Sigmoid colon (tissue), 7 donors: Measurements from ENCODE around the gene FZD10. TPM values are rescaled to one million over a fixed set of nuclear protein-coding genes. Genes with fewer than 3 reads are reported as not detected.

ENCODE experiments used
- DNase-seq: peaks from one replicate; pipeline ENCODE4 v3.0.0-alpha.2; 2019
- H3K27ac ChIP-seq, 4 donors: fragments of 200-600 bp; sonication (generic); one replicate each; pipeline ENCODE4 v1.5.1; 2016 to 2019; ENCODE audit warnings: mild to moderate bottlenecking in 1 of 4
- H3K27me3 ChIP-seq, 3 donors: fragments of 200-600 bp; sonication (generic); one replicate each; pipeline ENCODE4 v1.5.1; 2019; ENCODE audit warnings: mild to moderate bottlenecking in 1 of 3
- H3K36me3 ChIP-seq, 4 donors: fragments of 200-600 bp; sonication (generic); one replicate each; pipeline ENCODE4 v1.5.1; 2016 to 2019
- H3K4me1 ChIP-seq, 4 donors: fragments of 200-600 bp; sonication (generic); one replicate each; pipeline ENCODE4 v1.5.1; 2017 to 2019
- H3K4me3 ChIP-seq, 4 donors: fragments of 200-600 bp; sonication (generic); one replicate each; pipeline ENCODE4 v1.5.1; 2017 to 2019; ENCODE audit warnings: mild to moderate bottlenecking in 2 of 4, moderate library complexity in 1 of 4
- H3K9me3 ChIP-seq, 4 donors: fragments of 200-600 bp in 3 of 4; sonication (generic) in 3 of 4; one replicate each; pipeline versions ENCODE4 v1.5.1 to v1.6.1; 2013 to 2019
- EP300 ChIP-seq, 4 donors: sonication (generic); formaldehyde crosslinking; IDR thresholded peaks; one replicate each; pipeline ENCODE4 v1.6.1; 2017; ENCODE audit warnings: antibody characterized with exemption in 4 of 4
- POLR2A ChIP-seq, 2 donors: fragments of 450-650 bp; IDR thresholded peaks; one replicate each; pipeline ENCODE4 v1.6.1; 2016; ENCODE audit warnings: antibody characterized with exemption in 2 of 2, mild to moderate bottlenecking in 2 of 2, moderate library complexity in 2 of 2
- POLR2AphosphoS5 ChIP-seq, 4 donors: sonication (generic); formaldehyde crosslinking; IDR thresholded peaks; one replicate each; pipeline ENCODE4 v1.6.1; 2017; ENCODE audit warnings: antibody characterized with exemption in 4 of 4
- WGBS, 2 donors: extraction: QIAGEN DNeasy Blood & Tissue Kit; methylation state at CpG; one replicate each; pipeline ENCODE4 v1.1.7; 2013; 5-methylcytosine and 5-hydroxymethylcytosine counted together
- intact Hi-C: fragments of 100-400 bp; cut with DNase I; formaldehyde crosslinking; loops from one replicate; pipeline ENCODE4 v1.15.1; 2023
- polyA plus RNA-seq, 3 donors: library from polyadenylated mRNA; stranded (reverse); fragments of 200-250 nt; gene quantifications; one replicate each; pipeline ENCODE4 v1.2.3, GENCODE V29; 2013
- total RNA-seq, 4 donors: library from RNA; depleted of rRNA; stranded (reverse); fragments of >200 nt; gene quantifications; one replicate each; pipeline ENCODE4 v1.1.0, GENCODE V29; 2016
- TF ChIP-seq, protein P1 (sequence below), 4 experiments: fragments of 450-650 bp in 3 of 4; fragments of 200-600 bp in 1 of 4; IDR thresholded peaks; one replicate each; pipeline ENCODE4 v1.5.1; 2016 to 2019; ENCODE audit warnings: antibody characterized with exemption in 4 of 4, mild to moderate bottlenecking in 3 of 4, moderate library complexity in 2 of 4
- donor health status: healthy with polysubstance abuse.
- donor health status: Bipolar disorder and iron deficiency.
- donor health status: healthy.

Gene FZD10
- total and polyA plus RNA-seq, 7 donors: 0.13 to 1.7 (median 0.66) TPM; not detected in 1

- TF ChIP-seq POLR2AphosphoS5 (IDR thresholded peaks at IDR 0.05) (no peak), EP300 (IDR thresholded peaks at IDR 0.05) (no peak), POLR2A (IDR thresholded peaks at IDR 0.05) (no peak)
- TF ChIP-seq, protein P1, sequence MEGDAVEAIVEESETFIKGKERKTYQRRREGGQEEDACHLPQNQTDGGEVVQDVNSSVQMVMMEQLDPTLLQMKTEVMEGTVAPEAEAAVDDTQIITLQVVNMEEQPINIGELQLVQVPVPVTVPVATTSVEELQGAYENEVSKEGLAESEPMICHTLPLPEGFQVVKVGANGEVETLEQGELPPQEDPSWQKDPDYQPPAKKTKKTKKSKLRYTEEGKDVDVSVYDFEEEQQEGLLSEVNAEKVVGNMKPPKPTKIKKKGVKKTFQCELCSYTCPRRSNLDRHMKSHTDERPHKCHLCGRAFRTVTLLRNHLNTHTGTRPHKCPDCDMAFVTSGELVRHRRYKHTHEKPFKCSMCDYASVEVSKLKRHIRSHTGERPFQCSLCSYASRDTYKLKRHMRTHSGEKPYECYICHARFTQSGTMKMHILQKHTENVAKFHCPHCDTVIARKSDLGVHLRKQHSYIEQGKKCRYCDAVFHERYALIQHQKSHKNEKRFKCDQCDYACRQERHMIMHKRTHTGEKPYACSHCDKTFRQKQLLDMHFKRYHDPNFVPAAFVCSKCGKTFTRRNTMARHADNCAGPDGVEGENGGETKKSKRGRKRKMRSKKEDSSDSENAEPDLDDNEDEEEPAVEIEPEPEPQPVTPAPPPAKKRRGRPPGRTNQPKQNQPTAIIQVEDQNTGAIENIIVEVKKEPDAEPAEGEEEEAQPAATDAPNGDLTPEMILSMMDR (IDR thresholded peaks at IDR 0.05): no peak
- H3K27me3 ChIP-seq: peaks cover 0 to 41% (median 3%) of the 10 kb centered on the region in 3 donors
- H3K9me3 ChIP-seq: no peaks in the 10 kb centered on the region
- H3K27ac ChIP-seq: no peak overlapping the region
- 73 to 77% methylated on average over 11 of the region's 11 CpGs for WGBS, 2 donors
- intact Hi-C loops: no loop called here
- H3K4me1 ChIP-seq: no peaks in the 10 kb centered on the region
- no peak overlapping the region for H3K4me3 ChIP-seq
- DNase-seq: no peak
- no peaks in the 10 kb centered on the region for H3K36me3 ChIP-seq
Measured at GRCh38 chr12:130141105-130141504, 21.2 kb upstream of the FZD10 start.

DNA sequence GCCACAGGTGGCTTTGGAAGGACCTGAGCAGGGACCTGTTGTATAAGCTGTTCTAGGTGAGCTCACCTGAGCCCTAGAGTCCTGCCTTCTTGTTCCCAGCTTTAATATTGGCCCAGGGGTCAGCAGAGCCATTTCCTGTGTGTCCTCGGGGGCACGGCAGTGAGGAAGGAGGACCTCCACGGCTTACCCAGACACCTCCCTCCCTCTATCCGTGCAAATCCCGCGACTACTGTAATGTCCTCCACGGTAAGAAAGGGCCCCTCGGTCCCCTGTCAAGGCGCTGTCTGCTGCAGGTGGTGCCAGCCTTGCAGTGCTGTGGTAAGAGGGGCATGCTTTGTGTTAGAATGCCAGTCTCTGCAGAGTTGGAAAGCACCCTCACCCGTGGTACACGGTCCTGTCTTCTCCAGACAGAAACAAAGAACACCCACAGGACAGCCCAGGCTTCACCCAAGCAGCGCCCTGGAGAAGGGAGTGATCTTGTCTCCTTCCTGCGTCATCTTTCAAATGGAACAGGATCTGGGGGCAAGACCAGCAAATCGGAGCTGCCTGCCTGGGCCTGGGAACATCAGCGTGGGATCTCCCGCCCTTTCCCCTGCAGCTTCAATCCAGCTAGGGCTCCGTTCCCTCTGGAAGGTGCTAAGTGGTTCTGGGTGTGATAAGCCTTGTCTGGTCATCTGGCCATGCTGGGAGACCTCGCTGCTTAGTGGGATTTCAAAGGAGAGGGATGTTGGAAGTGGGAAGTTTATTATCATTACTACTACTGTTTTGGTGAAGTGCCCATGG is 20.2 kb upstream of the FZD10 start:
- intact Hi-C loops: no loop called here
- 70 to 77% methylated on average over 18 of the region's 18 CpGs for WGBS, 2 donors
- Histone ChIP-seq H3K9me3 (no peaks in the 10 kb centered on the region), H3K27me3 (peaks cover 0 to 41% (median 3%) of the 10 kb centered on the region in 3 donors), H3K27ac (no peak overlapping the region), H3K36me3 (no peaks in the 10 kb centered on the region), H3K4me1 (no peaks in the 10 kb centered on the region), H3K4me3 (no peak overlapping the region)
- DNase-seq: no peak
- TF ChIP-seq, protein P1 (IDR thresholded peaks at IDR 0.05): no peak

- intact Hi-C loops: no loop called here
- 82% methylated on average over 14 of the region's 14 CpGs for WGBS, 2 donors
- no peak for DNase-seq
Measured at GRCh38 chr12:130142736-130143135, 19.5 kb upstream of the FZD10 start.

DNA sequence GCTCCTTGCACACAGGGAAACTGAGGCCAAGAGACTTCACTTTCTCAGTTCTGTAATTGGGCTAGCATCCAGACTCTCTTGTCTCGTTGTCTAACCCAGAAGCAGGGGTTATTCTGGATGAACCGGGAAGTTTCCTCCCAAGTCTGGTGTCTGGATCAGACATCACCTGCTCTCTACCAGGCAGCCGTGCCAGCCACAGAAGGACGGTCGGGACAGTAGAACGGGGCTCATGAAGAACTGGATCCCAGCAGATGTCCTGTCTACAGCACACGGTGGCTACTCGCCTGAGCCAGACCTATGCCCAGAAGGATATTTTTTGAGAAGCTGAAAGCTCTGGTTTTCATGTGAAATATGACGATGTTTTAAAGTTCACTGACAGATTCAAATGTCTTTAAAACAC is 19.1 kb upstream of the FZD10 start:
- WGBS, 2 donors: 82% methylated on average over 9 of the region's 9 CpGs
- intact Hi-C loops: no loop called here
- no peak overlapping the region for H3K4me3 ChIP-seq
- no peak for TF ChIP-seq EP300 (IDR thresholded peaks at IDR 0.05)
- TF ChIP-seq, protein P1 (IDR thresholded peaks at IDR 0.05): no peak
- no peak for TF ChIP-seq POLR2AphosphoS5 (IDR thresholded peaks at IDR 0.05)
- no peak for TF ChIP-seq POLR2A (IDR thresholded peaks at IDR 0.05)
- H3K27ac ChIP-seq: no peak overlapping the region
- no peaks in the 10 kb centered on the region for H3K36me3 ChIP-seq
- no peaks in the 10 kb centered on the region for H3K9me3 ChIP-seq
- DNase-seq: no peak
- H3K27me3 ChIP-seq: peaks cover 0 to 31% (median 3%) of the 10 kb centered on the region in 3 donors
- no peaks in the 10 kb centered on the region for H3K4me1 ChIP-seq

More at GRCh38 chr12:130142736-130143135, 19.5 kb upstream of the FZD10 start:
- TF ChIP-seq POLR2A (IDR thresholded peaks at IDR 0.05) (no peak), EP300 (IDR thresholded peaks at IDR 0.05) (no peak), POLR2AphosphoS5 (IDR thresholded peaks at IDR 0.05) (no peak)
- TF ChIP-seq, protein P1 (IDR thresholded peaks at IDR 0.05): no peak
- H3K27me3 ChIP-seq: peaks cover 0 to 35% (median 3%) of the 10 kb centered on the region in 3 donors
- H3K27ac ChIP-seq: no peak overlapping the region
- no peaks in the 10 kb centered on the region for H3K36me3 ChIP-seq
- no peaks in the 10 kb centered on the region for H3K9me3 ChIP-seq
- H3K4me3 ChIP-seq: no peak overlapping the region
- no peaks in the 10 kb centered on the region for H3K4me1 ChIP-seq
